K562 (cell line): ENCODE measurements around the gene MAPK13. TPM values are rescaled to one million over a fixed set of nuclear protein-coding genes. Genes with fewer than 3 reads are reported as not detected.

Experiments used
- ATF1 ChIP-seq, 2 experiments: fragments of 450-650 bp in 1 of 2; IDR thresholded peaks; 2 replicates each; pipeline ENCODE4 v1.6.1; 2016; ENCODE audit warnings: missing compliant biosample characterization in 1 of 2, missing genetic modification characterization in 1 of 2
- CGGBP1 ChIP-seq: fragments of 250-450 bp; sonication (Bioruptor Pico); IDR thresholded peaks from 2 replicates; pipeline ENCODE4 v1.9.0; 2021; ENCODE audit warnings: mild to moderate bottlenecking
- CSDE1 ChIP-seq, 2 experiments: fragments of 450-650 bp; IDR thresholded peaks; 2 replicates each; pipeline ENCODE4 v1.6.1; 2016; ENCODE audit warnings: mild to moderate bottlenecking in 1 of 2
- FOXJ3 ChIP-seq: sonication (generic); formaldehyde crosslinking; IDR thresholded peaks from 2 replicates; pipeline ENCODE4 v1.4.0; 2020; ENCODE audit warnings: mild to moderate bottlenecking, missing genetic modification reagents
- JUN ChIP-seq, 2 experiments: sonication (generic) in 1 of 2; formaldehyde crosslinking in 1 of 2; IDR thresholded peaks; 2 replicates each; pipeline versions ENCODE4 v1.6.1 to v1.8.0; 2012 to 2022; ENCODE audit warnings: borderline replicate concordance in 2 of 2, mild to moderate bottlenecking in 2 of 2, improper control_type of control experiment in 1 of 2, low read depth in 1 of 2, low read length in 1 of 2, missing genetic modification reagents in 1 of 2
- MAFF ChIP-seq: IDR thresholded peaks from 2 replicates; pipeline ENCODE4 v1.6.1; 2012; ENCODE audit warnings: low read length, improper control_type of control experiment
- POLR2B ChIP-seq: fragments of 450-650 bp; IDR thresholded peaks from 2 replicates; pipeline ENCODE4 v1.6.1; 2018; ENCODE audit warnings: low read depth; ENCODE audit not compliant: partially characterized antibody
- RBM14 ChIP-seq: fragments of 200-400 bp; formaldehyde crosslinking; IDR thresholded peaks from 2 replicates; pipeline ENCODE4 v1.6.1; 2018; ENCODE audit warnings: low read depth, mild to moderate bottlenecking, low read length, moderate library complexity, borderline replicate concordance; ENCODE audit not compliant: insufficient read depth
- RREB1 ChIP-seq: fragments of 250-450 bp; sonication (Bioruptor Pico); IDR thresholded peaks from 2 replicates; pipeline ENCODE4 v1.4.0; 2020
- SETDB1 ChIP-seq: IDR thresholded peaks from one replicate; pipeline ENCODE4 v1.6.1; 2012; ENCODE audit warnings: low read length, control low read depth, inconsistent platforms
- SRSF3 ChIP-seq: fragments of 200-400 bp; formaldehyde crosslinking; IDR thresholded peaks from 2 replicates; pipeline ENCODE4 v1.6.1; 2016; ENCODE audit warnings: mild to moderate bottlenecking, low read length, moderate library complexity; ENCODE audit not compliant: insufficient read depth
- ZBTB11 ChIP-seq, 3 experiments: fragments of 200-800 bp in 1 of 3; fragments of 250-450 bp in 1 of 3; fragments of 450-650 bp in 1 of 3; sonication (Bioruptor Pico) in 1 of 3; sonication (Bioruptor generic) in 1 of 3; formaldehyde crosslinking in 1 of 3; IDR thresholded peaks; 2 replicates each; pipeline versions ENCODE4 v1.6.1 to v1.8.0; 2016 to 2022; ENCODE audit warnings: mild to moderate bottlenecking in 2 of 3, missing genetic modification characterization in 2 of 3, missing compliant biosample characterization in 1 of 3, moderate library complexity in 1 of 3
- ZNF282 ChIP-seq: sonication (generic); formaldehyde crosslinking; IDR thresholded peaks from 2 replicates; pipeline ENCODE4 v1.8.1; 2023; ENCODE audit warnings: missing genetic modification reagents
- ZNF324 ChIP-seq: fragments of 250-450 bp; sonication (Bioruptor Pico); IDR thresholded peaks from 2 replicates; pipeline ENCODE4 v1.4.0; 2020; ENCODE audit warnings: mild to moderate bottlenecking
- ZNF398 ChIP-seq: fragments of 250-450 bp; sonication (Bioruptor Pico); IDR thresholded peaks from 2 replicates; pipeline ENCODE4 v1.8.0; 2021; ENCODE audit warnings: moderate library complexity, mild to moderate bottlenecking, inconsistent platforms
- polyA plus RNA-seq, 8 experiments: library from polyadenylated mRNA; depleted of rRNA in 4 of 8; stranded (reverse) in 5 of 8; unstranded in 3 of 8; fragments of >200 nt; fragmentation: Nextera tagmentation in 2 of 8; fragmentation: Illumina TruSeq in 1 of 8; extraction: Ambion mirVana in 2 of 8; extraction: Trizol in 1 of 8; gene quantifications; 2 replicates each; pipeline versions ENCODE4 v1.2.1 to v1.2.3, GENCODE V29; 2011 to 2014; ENCODE audit warnings: inconsistent platforms in 1 of 8, missing spikeins in 1 of 8
- total RNA-seq, 7 experiments: library from RNA; depleted of rRNA in 6 of 7; stranded (reverse); fragments of >200 nt in 6 of 7; fragmentation: Illumina TruSeq in 2 of 7; extraction: Trizol in 2 of 7; gene quantifications; 2 replicates each; pipeline versions ENCODE4 v1.2.1 to v1.2.3, GENCODE V29; 2011 to 2021; ENCODE audit warnings: low replicate concordance in 1 of 7

The MAPK13 gene
- total and polyA plus RNA-seq, 9 of the 15 experiments (the other 6 are each of a cell fraction or from before 2014, with no cell fraction given) = 0.03 to 2.3 (median 0.48) TPM; not detected in 1

- 0 out of 2 replicates have a peak, but pooled peaks have one; percentile 5 for TF ChIP-seq CGGBP1 (CRISPR knock-in tag)
- no peak for TF ChIP-seq ZNF398 (CRISPR knock-in tag)
- TF ChIP-seq FOXJ3 (CRISPR knock-in tag) = no peak
- TF ChIP-seq MAFF = no peak
- no peak for TF ChIP-seq POLR2B
- no peak for TF ChIP-seq ZNF324 (CRISPR knock-in tag)
- TF ChIP-seq RREB1 (CRISPR knock-in tag) = no peak
- no peak for TF ChIP-seq SETDB1
- TF ChIP-seq SRSF3 = no peak
- TF ChIP-seq ZBTB11 (CRISPR knock-in tag; IDR thresholded peaks at IDR 0.05) = no peak
- no peak for TF ChIP-seq ZNF282 (CRISPR knock-in tag)
- TF ChIP-seq RBM14 = no peak
- no peak for TF ChIP-seq CSDE1 (IDR thresholded peaks at IDR 0.05)
- TF ChIP-seq ATF1 (CRISPR knock-in tag; IDR thresholded peaks at IDR 0.05) = no peak
- TF ChIP-seq ATF1 (tag; IDR thresholded peaks at IDR 0.05) = peak; percentile 40; the same call in 1 of the 2 replicates
- no peak for TF ChIP-seq JUN (IDR thresholded peaks at IDR 0.05; ENCODE audit: borderline replicate concordance, low read depth, low read length)
- no peak for TF ChIP-seq JUN (CRISPR knock-in tag; IDR thresholded peaks at IDR 0.05; ENCODE audit: borderline replicate concordance)
These were observed 30.3 kb upstream of the MAPK13 start (continued) for GRCh38 chr6:36099869-36100483.
